NOMO-1 treated with DMSO at 0.1 percent for 48 hours (cell line): ENCODE results near the gene RNU2-1.
A peak's percentile ranks its signal among the peaks of the same experiment; 100 is the strongest.
"Not testable (repeated sequence)": the region's sequence is repeated elsewhere in the genome, so short reads cannot be mapped to it uniquely, and the experiment has no call there.

Source experiments
- DNase-seq: peaks from one replicate; lab custom pipeline; 2025; ENCODE audit not compliant: unreplicated experiment; lab: John Stamatoyannopoulos, UW

Gene RNU2-1

DNA sequence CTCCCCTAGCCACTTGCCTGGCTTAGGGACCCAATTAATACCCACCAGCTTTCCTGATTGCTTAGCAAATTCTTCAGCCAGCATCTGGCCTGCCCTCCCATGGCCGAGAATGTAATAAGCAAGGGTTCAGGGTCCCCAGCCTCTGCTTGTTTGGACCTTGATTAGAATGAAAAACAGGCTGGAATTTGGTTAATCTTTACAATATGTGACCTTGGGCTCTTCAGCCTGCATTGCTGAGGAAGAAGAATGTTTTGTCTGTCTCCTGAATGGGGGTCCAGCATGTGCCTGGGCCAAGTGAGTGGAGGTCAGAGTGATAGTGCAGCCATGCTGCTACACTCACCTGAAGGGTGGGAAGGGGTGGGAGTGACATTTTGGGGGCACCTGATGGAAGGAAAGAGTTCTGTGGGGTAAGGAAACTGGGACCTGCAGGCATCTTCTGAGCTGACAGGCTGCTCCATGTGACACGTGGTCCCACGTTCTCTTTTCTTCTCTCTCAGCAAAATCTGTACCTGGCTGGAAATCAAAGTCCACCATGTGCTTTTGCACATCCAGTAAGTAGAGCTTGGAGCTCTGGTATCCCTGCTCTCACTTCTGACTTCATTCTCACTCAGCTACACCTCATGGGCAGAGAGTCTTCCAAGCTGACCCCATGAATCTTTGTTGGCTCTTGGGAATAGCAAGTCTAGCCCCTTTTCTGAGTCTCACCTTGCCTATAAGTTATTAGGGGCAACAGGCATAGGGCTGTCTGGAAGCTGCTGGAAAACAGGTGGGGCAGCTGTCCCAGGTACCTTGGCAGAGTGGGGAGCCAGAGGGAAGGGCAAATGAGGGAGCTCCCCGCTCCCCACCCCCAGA, 16.8 kb downstream of the RNU2-1 start:
- DNase-seq: no peak

DNA sequence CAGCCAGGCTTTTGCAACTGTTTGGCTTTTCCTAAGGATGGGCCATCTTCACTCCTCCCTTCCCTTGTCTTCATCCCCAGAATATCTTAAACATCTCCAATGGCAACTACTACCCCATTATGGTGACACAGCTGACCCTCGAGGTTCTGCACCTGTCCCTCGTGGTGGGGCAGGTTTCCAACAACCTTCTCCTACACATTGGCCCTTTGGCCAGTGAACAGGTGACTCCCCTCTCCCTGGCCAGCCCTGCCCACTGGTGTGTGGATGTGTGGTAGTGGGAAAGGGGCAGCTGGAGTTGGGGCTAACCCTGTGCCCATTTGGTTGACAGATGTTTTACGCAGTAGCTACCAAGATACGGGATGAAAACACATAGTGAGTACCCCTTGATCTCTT, 17.4 kb downstream of the RNU2-1 start:
- DNase-seq: no peak

DNA sequence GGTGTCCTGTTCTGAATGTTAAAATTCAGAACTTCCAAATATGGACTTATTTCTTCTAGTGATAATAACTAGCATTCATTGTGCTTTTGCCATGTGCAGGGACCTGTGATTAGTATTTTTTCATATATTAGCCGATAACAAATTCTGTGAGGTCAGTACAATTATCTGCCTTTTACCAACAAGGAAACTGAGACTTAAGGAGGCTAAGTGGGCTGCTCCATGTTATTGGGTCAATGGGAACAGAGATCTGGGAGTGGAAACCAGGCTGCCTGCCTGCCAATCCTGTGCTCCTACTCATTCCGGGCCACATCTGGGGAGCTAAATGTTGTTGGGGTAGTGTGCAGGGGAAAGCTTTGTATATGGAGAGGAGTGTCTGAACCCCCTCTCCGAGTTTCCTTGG, 18.4 kb downstream of the RNU2-1 start:
- DNase-seq: no peak

DNA sequence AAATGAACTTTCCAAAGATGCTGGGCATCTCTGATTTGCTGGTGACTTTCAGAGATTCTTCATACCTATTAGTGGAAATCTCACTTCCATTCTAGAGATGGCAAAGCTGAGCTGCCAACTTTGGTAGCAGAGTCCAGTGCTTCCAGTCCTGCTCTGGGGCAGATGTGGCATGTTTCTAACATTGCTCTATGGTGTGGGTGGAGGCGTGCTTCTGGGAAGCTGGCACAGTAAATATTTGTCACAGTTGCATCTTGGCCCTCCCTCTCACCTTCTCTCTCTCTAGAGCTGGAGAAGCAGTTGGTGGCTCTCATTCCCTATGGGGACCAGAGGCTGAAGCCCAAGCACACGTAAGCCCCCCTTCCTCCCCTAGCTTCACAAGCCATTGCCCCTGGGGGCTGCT, 20.2 kb downstream of the RNU2-1 start:
- no peak for DNase-seq

DNA sequence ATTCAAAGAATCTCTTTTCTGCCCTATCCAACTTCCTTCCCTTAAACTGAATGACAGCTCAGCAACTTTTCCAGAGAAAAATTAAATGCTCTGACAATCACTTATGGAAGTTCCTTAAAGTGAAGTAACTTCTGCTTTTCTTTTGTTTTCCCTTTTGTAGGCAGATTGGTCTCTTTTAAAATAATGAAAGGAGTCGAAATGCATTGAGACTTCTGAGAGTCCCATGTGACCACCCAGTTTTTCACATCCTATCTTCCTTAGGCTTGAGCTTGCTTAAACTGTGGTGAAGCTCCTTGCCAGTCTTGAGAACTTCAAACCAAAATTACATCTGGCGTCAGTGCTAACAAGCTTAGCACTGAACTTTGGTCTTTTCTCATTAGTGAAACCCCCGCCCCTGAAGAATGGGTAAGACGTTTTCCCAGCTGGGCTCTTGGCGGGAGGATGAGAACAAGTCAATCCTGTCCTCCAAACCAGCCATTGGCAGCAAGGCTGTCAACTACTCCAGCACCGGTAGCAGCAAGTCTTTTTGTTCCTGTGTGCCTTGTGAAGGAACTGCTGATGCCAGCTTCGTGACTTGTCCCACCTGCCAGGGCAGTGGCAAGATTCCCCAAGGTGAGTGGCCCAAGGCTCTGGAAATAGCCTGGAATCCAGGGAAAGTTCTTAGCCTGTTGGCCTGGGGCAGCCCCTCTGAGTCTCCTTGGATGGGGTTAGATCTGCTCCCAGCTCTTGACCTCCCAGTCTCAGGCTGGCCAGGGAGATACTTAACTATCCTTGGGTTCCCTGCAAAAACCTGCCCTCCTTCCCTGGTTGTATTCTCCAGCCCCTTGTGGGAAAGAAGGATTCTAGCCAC, 20.9 kb downstream of the RNU2-1 start:
- peak; percentile 37 for DNase-seq

DNA sequence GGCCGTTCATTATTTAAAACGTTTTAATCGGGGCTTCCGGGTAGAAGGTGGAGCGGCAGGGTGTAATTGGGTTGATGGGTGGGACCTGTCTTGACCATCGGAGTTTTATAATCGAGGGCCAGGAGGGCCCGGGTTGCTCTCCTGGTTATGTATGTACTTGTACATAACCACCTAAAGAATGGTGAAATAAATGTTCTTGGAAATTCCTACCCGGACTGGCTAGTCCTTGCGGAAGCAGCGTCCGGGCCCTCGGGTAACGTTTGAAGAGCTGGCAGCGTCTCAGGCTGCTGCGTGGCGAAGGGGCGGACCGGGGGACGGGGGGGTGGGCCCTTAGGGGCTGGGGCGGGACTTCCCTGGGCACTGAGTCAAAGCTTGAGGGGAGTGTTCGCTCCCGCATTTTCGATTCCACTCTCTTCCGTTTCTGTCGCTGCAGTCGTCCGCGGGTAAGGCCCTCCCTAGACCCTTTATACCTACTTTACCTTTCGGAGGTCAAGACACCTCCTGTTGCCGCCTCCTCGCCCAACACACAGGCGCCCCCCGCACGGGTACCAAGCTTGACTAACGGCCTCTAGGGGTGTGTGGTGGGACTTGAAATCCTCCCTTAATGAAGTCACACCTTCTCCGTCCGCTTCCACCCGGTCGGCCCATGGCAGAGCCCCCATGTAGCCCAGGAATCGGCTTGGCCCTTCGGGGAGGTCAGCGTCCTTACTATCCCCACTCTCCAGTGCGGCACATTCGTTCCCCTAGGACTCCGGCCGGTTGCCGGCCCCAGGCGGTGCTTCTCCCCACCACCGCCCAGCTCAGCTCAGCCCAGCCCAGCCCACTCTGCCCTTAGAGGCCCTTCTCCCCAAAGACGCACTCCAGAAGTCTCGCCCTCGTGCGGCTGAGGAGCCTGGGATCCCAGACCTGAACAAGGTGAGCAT, 22.0 kb downstream of the RNU2-1 start, which contains the start of gene TMEM106A:
TSS of gene TMEM106A (plus strand) at position 396 of the 923 bp plus-strand sequence. CDS start 1,167 bp downstream, outside the sequence.
- peak; percentile 74 for DNase-seq

DNA sequence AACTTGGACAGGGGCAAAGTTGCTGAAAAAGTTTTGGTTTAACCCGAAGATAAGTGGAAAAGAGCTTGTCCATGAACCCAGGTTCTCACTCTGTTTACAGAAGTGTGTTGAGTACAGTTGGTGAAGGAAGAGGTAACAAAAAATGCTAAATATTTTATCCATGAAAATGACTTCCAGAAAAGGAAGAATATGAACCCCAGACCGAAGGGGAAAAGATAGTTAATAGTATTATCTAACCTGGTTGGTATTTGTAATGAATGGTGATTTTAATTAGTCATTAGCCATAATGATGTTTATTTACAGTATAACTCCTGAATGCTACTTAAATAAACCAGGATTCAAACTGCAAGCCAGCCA, 22.7 kb downstream of the RNU2-1 start:
- DNase-seq: no peak

DNA sequence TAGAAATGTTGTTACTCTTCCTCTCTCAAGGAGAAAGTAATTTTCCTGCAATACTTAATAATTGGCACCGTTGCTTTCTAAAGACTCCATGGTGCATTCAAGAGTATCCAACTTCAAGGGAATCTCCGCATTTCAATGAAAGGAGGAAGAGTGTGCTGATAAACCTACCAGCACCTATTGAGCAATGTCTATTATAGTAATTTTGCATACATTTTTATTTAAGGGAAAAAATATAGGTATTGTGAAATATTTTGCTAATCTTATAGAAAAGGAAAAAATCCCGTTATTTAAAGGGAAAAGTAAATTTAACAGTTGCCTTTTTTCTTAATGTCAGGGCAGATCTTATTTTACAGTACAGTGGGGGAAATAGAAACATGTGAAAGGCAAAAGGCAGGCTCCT, 23.2 kb downstream of the RNU2-1 start:
- DNase-seq: peak; percentile 1

DNA sequence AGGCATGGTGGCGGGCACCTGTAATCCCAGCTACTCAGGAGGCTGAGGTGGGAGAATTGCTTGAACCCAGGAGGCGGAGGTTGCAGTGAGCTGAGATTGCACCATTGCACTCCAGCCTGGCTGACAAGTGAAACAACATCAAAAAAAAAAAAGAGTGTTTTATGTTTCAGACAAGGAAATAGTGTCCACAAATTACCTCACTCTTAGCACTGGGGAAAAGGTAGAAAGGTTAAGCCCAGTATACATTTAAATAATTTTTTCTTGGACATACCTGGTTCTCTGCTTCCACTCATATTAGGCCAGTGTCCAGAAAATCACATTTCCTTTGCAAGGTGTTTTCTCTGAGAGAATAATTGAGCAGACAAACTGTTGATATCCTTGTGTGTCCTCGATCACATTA, 30.8 kb downstream of the RNU2-1 start:
- DNase-seq: not testable (repeated sequence)

DNA sequence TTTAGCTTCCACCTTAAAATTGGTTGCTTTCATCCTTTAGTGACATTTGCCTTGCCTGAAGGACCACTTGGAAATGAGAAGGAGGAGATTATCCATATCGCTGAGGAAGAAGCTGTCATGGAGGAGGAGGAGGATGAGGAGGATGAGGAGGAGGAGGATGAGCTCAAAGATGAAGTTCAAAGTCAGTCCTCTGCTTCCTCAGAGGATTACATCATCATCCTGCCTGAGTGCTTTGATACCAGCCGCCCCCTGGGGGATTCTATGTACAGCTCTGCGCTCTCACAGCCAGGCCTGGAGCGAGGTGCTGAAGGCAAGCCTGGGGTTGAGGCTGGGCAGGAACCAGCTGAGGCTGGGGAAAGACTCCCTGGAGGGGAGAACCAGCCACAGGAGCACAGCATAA, 33.6 kb downstream of the RNU2-1 start:
- DNase-seq: no peak

DNA sequence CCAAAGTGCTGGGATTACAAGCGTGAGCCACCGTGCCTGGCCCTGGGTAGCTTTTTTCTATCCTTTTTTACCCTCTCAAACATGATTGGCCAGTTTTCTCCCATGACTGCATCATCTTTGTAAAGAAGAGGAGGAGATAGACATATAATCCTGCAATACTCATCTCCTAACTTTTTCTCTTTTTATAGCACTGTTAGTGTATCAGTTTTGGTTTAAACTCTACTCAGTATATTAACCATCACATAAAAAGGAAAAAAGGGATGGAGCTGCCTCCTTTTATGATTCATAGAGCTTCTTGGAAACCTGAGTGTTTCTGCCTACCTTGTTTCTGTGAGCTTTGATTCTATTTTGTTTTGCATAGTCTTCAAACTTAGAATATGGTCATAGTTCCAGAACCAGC, 34.1 kb downstream of the RNU2-1 start:
- DNase-seq: no peak

DNA sequence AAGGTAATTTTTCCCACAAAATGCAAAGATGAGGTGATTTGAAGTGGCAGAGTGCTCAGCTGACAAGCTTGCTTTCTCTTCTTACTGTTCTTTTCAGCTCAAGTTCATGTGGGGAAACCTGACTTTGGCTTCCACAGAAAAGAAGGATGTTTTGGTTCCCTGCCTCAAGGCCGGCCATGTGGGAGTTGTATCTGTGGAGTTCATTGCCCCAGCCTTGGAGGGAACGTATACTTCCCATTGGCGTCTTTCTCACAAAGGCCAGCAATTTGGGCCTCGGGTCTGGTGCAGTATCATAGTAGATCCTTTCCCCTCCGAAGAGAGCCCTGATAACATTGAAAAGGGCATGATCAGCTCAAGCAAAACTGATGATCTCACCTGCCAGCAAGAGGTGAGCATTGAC, 40.5 kb downstream of the RNU2-1 start:
- DNase-seq: no peak

DNA sequence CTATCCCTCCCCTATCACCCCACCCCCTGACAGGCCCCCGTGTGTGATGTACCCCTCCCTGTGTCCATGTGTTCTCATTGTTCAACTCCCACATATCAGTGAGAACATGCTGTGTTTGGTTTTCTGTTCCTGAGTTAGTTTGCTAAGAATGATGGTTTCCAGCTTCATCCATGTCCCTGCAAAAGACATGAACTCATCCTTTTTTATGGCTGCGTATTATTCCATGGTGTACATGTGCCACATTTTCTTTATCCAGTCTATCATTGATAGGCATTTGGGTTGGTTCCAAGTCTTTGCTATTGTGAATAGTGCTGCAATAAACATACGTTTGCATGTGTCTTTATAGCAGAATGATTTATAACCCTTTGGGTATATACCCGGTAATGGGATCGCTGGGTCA, 47.1 kb downstream of the RNU2-1 start:
- not testable (repeated sequence) for DNase-seq

DNA sequence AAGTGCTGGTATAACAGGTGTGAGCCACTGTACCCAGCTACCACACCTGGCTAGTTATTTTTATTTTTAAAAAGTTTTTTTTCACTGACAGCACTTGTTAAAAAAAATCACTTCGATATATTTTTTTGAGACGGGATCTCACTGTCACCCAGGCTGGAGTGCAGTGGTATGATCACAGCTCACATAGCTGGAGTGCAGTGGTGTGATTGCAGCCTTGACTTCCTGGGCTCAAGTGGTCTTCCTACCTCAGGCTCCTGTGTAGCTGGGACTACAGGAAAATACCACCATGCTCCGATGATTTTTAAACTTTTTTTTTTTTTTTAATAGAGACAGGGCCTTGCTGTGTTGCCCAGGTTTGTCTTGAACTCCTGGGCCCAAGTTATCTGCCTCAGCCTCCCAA, 49.9 kb downstream of the RNU2-1 start:
- DNase-seq: no peak
